Measurements from ENCODE around the gene THSD7A. TPM values are rescaled to one million over a fixed set of nuclear protein-coding genes. Genes with fewer than 3 reads are reported as not detected.

Gene THSD7A
- total and polyA plus RNA-seq, 9 of the 15 experiments (the other 6 are each of a cell fraction or from before 2014, with no cell fraction given): 0.01 to 0.02 TPM; not detected in 7

DNA sequence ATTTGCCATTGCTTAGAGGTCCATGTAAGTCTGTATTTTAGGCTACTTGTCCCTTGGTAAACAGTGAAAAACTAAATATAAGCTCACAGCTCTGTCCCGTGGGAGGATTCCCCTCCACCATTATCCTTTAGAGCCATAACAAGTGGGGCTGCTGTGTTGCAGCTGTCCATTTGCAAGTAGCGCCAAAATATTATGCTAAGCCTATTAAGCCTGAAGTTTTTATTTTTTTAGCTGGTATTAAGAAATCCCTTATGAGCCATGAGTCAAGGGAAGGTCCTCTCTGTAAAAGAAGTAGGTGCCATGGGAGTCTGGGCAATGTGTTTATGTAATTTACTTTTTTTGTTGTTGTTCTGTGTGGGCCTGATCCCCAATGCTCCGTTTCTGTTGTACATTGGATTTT is 183.9 kb downstream of the THSD7A start (continued):
- TF ChIP-seq, protein P1, sequence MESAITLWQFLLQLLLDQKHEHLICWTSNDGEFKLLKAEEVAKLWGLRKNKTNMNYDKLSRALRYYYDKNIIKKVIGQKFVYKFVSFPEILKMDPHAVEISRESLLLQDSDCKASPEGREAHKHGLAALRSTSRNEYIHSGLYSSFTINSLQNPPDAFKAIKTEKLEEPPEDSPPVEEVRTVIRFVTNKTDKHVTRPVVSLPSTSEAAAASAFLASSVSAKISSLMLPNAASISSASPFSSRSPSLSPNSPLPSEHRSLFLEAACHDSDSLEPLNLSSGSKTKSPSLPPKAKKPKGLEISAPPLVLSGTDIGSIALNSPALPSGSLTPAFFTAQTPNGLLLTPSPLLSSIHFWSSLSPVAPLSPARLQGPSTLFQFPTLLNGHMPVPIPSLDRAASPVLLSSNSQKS (CRISPR knock-in tag; IDR thresholded peaks at IDR 0.05): no peak
- TF ChIP-seq MAFK (IDR thresholded peaks at IDR 0.05; ENCODE audit: low read length): no peak
- no peak for TF ChIP-seq SMARCC2 (IDR thresholded peaks at IDR 0.05; ENCODE audit: low read depth)
- TF ChIP-seq MEF2A (IDR thresholded peaks at IDR 0.05; ENCODE audit: control insufficient read depth, low read depth, low read length): no peak
- no peak for TF ChIP-seq MYBL2 (IDR thresholded peaks at IDR 0.05; ENCODE audit: low read depth)
- no peak for TF ChIP-seq MYBL2 (CRISPR knock-in tag; IDR thresholded peaks at IDR 0.05; ENCODE audit: borderline replicate concordance)
- no peak for TF ChIP-seq SRSF9 (IDR thresholded peaks at IDR 0.05; ENCODE audit: borderline replicate concordance, low read depth, low read length)

DNA sequence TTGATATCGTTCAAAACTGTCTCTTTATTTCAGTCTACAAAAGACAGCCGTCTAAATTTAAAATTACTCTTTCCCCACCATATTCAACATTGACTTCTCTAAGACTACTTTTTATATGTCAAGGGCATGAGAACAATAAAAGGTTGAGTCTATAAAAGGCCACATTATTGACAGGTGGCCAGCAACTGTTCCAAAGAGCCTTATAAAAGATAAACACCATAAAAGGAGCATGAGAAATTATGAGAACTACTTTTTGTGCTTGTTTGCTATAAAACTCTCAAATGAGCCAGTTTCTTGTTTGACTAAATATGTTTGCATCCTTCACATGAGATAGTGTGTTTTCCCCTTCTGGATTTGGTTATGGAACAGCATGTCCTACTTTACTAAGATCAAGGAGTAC is 189.2 kb downstream of the THSD7A start:
- Histone ChIP-seq H3K9me3 (replicated peaks; ENCODE audit: control insufficient read depth, insufficient read depth, low read depth, low read length) (no peaks in the 10 kb centered on the region; the same call in 1 of the 2 replicates), H3K4me2 (ENCODE audit: insufficient read depth, low read length) (no peak overlapping the region), H3K9ac (ENCODE audit: insufficient read depth in 1 of 2, low read depth in 2 of 2, low read length in 2 of 2) (no peak overlapping the region), H3K27me3 (ENCODE audit: control insufficient read depth in 2 of 2, insufficient read depth in 2 of 2, low read length in 2 of 2) (no peaks in the 10 kb centered on the region), H3K27ac (ENCODE audit: extremely low read depth, low read depth, low read length) (no peak overlapping the region), H3K4me1 (replicated peaks in 1 of 2; ENCODE audit: control insufficient read depth in 2 of 2, insufficient read depth in 2 of 2, low read length in 2 of 2) (no peaks in the 10 kb centered on the region), H3K79me2 (ENCODE audit: control insufficient read depth, insufficient read depth, low read length) (no peaks in the 10 kb centered on the region), H2AFZ (ENCODE audit: low read depth, low read length) (no peak overlapping the region), H4K20me1 (replicated peaks; ENCODE audit: control insufficient read depth, insufficient read depth, low read length) (no peaks in the 10 kb centered on the region), H3K4me3 (no peak overlapping the region), H3K36me3 (ENCODE audit: control insufficient read depth, insufficient read depth, low read length) (no peaks in the 10 kb centered on the region), H3K9me1 (ENCODE audit: control insufficient read depth, insufficient read depth, low read length) (no peaks in the 10 kb centered on the region)
- ChIA-PET CTCF (ENCODE audit: low intra/inter-chr PET ratio) (no interaction called here), POLR2A (no interaction called here)
- TF ChIP-seq NFIX (CRISPR knock-in tag; IDR thresholded peaks at IDR 0.05; ENCODE audit: low read depth) (no peak), MEIS2 (IDR thresholded peaks at IDR 0.05; ENCODE audit: partially characterized antibody) (no peak), BMI1 (IDR thresholded peaks at IDR 0.05; ENCODE audit: low read length) (no peak)
- no peak for ATAC-seq
- FAIRE-seq: no peak
- WGBS (ENCODE audit: insufficient coverage, low coverage, missing lambda C conversion rate): 0% methylated on average over 2 of the region's 2 CpGs
- no peak for DNase-seq (ENCODE audit: extremely low read depth in 1 of 4, low spot score in 3 of 4)
- in situ Hi-C loops (cut with MboI) (no loop called here), intact Hi-C loops (cut with micrococcal nuclease) (no loop called here)
- BruUV-seq (replicated peaks): no TSS peak
